HepG2 (cell line): Measurements from ENCODE around the gene CAPN8. TPM values are rescaled to one million over a fixed set of nuclear protein-coding genes. Genes with fewer than 3 reads are reported as not detected.

Experiments used
- ARID5B ChIP-seq: IDR thresholded peaks from 2 replicates; pipeline ENCODE4 v1.4.0; 2020; ENCODE audit warnings: mild to moderate bottlenecking, missing genetic modification reagents
- ATF6 ChIP-seq: sonication (generic); formaldehyde crosslinking; conservative IDR thresholded peaks from 2 replicates; pipeline ENCODE4 v1.4.0; 2020; ENCODE audit warnings: missing genetic modification reagents
- BHLHE40 ChIP-seq: IDR thresholded peaks from 2 replicates; pipeline ENCODE4 v1.6.1; 2011; ENCODE audit warnings: low read length, improper control_type of control experiment
- BORCS8-MEF2B ChIP-seq: sonication (generic); formaldehyde crosslinking; IDR thresholded peaks from 2 replicates; pipeline ENCODE4 v1.8.0; 2022; ENCODE audit warnings: mild to moderate bottlenecking, missing genetic modification reagents
- JDP2 ChIP-seq: sonication (generic); formaldehyde crosslinking; IDR thresholded peaks from 2 replicates; pipeline ENCODE4 v1.8.1; 2022; ENCODE audit warnings: missing genetic modification reagents, borderline replicate concordance
- ONECUT2 ChIP-seq: sonication (generic); formaldehyde crosslinking; IDR thresholded peaks from 2 replicates; pipeline ENCODE4 v1.4.0; 2020; ENCODE audit warnings: missing genetic modification reagents
- SP4 ChIP-seq: sonication (generic); formaldehyde crosslinking; IDR thresholded peaks from 2 replicates; pipeline ENCODE4 v1.8.1; 2023; ENCODE audit warnings: mild to moderate bottlenecking, missing genetic modification reagents
- SRSF1 ChIP-seq: fragments of 200-400 bp; formaldehyde crosslinking; optimal IDR thresholded peaks from 2 replicates; pipeline ENCODE3; 2017; ENCODE audit warnings: mild to moderate bottlenecking, low read depth, low read length, moderate library complexity
- TBL1XR1 ChIP-seq: fragments of 150-350 bp; IDR thresholded peaks from 2 replicates; pipeline ENCODE4 v1.6.1; 2014; ENCODE audit warnings: borderline replicate concordance, low read length; ENCODE audit not compliant: partially characterized antibody
- ZNF580 ChIP-seq: IDR thresholded peaks from 2 replicates; pipeline ENCODE4 v1.6.1; 2016; ENCODE audit warnings: low read depth, borderline replicate concordance
- ZNF646 ChIP-seq: sonication (generic); formaldehyde crosslinking; IDR thresholded peaks from 2 replicates; pipeline ENCODE4 v1.9.0; 2021; ENCODE audit warnings: mild to moderate bottlenecking, missing genetic modification reagents
- polyA plus RNA-seq, 8 experiments: library from polyadenylated mRNA; depleted of rRNA in 3 of 8; stranded (reverse) in 7 of 8; unstranded in 1 of 8; fragments of >200 nt; fragmentation: Illumina TruSeq in 4 of 8; extraction: Trizol in 4 of 8; gene quantifications; 2 replicates each; pipeline versions ENCODE4 v1.2.1 to v1.2.3, GENCODE V29; 2011 to 2016; ENCODE audit warnings: low read depth in 4 of 8, missing spikeins in 1 of 8, mixed read lengths in 1 of 8; ENCODE audit not compliant: insufficient read depth in 1 of 8
- total RNA-seq, 5 experiments: library from RNA; depleted of rRNA; stranded (reverse); fragments of >200 nt; fragmentation: Illumina TruSeq; extraction: Trizol; gene quantifications; 2 replicates each; pipeline ENCODE4 v1.2.3, GENCODE V29; 2016; ENCODE audit warnings: low read depth in 1 of 5

CAPN8 gene
- total and polyA plus RNA-seq, 2 of the 13 experiments (the other 11 are each of a cell fraction or from before 2014, with no cell fraction given): 0.20 to 0.25 TPM

GRCh38 chr1:223669003-223669795, 3.7 kb upstream of the CAPN8 start (continued):
- TF ChIP-seq ATF6 (CRISPR knock-in tag) (no peak), BHLHE40 (no peak), SP4 (CRISPR knock-in tag) (no peak), ARID5B (CRISPR knock-in tag) (no peak), ZNF580 (no peak), JDP2 (CRISPR knock-in tag) (no peak), TBL1XR1 (no peak), ONECUT2 (CRISPR knock-in tag) (no peak), SRSF1 (no peak), BORCS8-MEF2B (CRISPR knock-in tag) (no peak), ZNF646 (CRISPR knock-in tag) (no peak)
